ENCODE measurements around the gene NOX4. TPM values are rescaled to one million over a fixed set of nuclear protein-coding genes. Genes with fewer than 3 reads are reported as not detected.

NOX4 gene
- total RNA-seq, 2 experiments from 2014 or later = not detected

DNA sequence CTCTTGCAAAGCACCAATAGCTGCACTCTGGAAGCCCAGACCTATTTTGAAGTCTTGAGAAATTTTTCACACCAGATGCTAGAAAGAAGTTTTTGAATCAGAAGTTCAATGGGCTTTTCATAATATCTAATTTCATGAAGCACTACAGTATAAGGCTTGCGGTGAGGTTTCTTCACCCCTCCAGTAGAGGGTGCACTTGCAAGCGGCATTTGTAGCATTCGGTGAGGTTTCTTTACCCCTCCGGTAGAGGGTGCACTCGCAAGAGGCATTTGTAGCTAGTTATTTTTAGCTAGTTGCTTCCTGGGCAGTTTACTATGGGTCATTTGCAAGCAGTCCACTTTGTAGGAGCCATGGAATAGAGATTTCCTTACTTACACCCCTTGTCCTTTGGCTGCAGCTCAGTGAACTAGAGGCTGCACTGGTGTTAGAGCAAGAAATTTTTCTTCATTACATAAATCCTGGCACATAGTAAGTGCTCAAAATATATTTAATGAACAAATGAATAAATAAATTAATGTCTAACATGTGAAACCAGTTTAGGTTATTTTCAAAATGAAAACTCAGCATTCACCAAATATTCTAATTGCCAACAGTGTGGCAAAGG is 7.8 kb upstream of the NOX4 start:
- Mint-ChIP-seq H3K27me3 (no peaks in the 10 kb centered on the region), H3K4me1 (no peaks in the 10 kb centered on the region), H3K36me3 (no peaks in the 10 kb centered on the region), H3K27ac (no peak overlapping the region), H3K9me3 (peaks cover 2% of the 10 kb centered on the region), H3K4me3 (no peak overlapping the region)
- POLR2A ChIA-PET = no interaction called here
- no peak for DNase-seq
- no peak for ATAC-seq (ENCODE audit: low read depth)

DNA sequence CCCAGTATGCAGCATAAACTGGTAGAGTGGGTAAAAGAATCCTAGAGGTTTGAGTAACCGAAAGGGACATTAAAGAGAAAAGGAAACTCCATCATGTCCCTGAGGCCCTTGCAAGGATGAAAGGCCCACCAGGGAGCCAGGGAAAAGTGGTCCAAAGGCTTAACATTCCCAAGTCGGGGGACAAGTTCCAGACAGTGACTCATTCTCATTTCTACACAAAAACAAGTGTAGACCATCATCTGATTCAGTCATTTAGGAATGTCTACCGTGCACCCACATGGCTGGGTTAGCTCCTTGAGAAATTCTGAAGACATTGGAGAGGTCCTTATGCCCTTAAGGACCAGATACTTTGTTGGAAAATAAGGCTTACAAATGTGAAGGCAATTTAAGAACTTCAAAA is 4.8 kb upstream of the NOX4 start:
- no peaks in the 10 kb centered on the region for H3K36me3 Mint-ChIP-seq
- H3K4me3 Mint-ChIP-seq = no peak overlapping the region
- no peak for ATAC-seq (ENCODE audit: low read depth)
- H3K9me3 Mint-ChIP-seq = no peaks in the 10 kb centered on the region
- no peaks in the 10 kb centered on the region for H3K4me1 Mint-ChIP-seq
- POLR2A ChIA-PET = no interaction called here
- H3K27me3 Mint-ChIP-seq = peaks cover 11% of the 10 kb centered on the region
- DNase-seq = no peak
- H3K27ac Mint-ChIP-seq = no peak overlapping the region

DNA sequence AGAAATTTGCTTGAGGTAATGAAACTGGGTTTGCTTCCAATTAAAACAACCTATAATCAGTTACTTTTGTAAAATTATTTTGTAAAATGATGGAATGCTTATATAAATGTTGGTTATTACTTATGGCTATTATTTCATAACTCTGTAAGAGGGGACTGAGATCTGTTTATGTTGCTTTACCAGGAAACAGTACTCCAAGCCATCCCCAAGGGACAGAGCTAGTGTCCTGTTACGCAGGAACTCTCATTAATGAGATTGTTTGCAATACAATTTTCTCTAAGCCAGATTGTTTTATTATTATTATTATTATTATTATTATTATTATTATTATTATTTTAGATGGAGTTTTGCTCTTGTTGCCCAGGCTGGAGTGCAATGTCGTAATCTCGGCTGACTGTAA is 2.3 kb upstream of the NOX4 start:
- Mint-ChIP-seq H3K27me3 (peaks cover 28% of the 10 kb centered on the region), H3K4me3 (no peak overlapping the region), H3K27ac (no peak overlapping the region), H3K4me1 (no peaks in the 10 kb centered on the region), H3K36me3 (no peaks in the 10 kb centered on the region), H3K9me3 (no peaks in the 10 kb centered on the region)
- DNase-seq (no peak), ATAC-seq (ENCODE audit: low read depth) (no peak)
- POLR2A ChIA-PET = no interaction called here

DNA sequence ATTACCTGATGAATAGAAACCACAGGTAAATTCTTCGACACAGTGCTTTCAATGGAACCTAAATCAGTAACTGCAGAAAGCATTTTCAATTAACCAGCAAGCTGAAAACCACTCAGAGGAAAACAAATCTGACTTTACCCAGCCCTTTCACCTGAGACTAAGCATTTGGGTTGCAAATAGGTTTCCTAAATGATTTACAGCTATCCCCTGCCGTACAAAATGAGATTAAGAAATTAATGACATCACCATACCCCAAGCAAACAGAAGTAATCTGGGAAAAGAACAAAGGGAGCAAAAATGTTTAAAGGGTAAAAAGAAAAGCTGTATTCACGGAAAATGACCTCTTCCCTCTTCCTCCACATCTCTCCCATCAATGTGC is 584 bp downstream of the NOX4 start:
- ATAC-seq (ENCODE audit: low read depth) = no peak
- Mint-ChIP-seq H3K4me3 (no peak overlapping the region), H3K36me3 (no peaks in the 10 kb centered on the region), H3K27ac (no peak overlapping the region), H3K27me3 (peaks cover 28% of the 10 kb centered on the region), H3K9me3 (no peaks in the 10 kb centered on the region), H3K4me1 (no peaks in the 10 kb centered on the region)
- no peak for DNase-seq
- POLR2A ChIA-PET = no interaction called here

DNA sequence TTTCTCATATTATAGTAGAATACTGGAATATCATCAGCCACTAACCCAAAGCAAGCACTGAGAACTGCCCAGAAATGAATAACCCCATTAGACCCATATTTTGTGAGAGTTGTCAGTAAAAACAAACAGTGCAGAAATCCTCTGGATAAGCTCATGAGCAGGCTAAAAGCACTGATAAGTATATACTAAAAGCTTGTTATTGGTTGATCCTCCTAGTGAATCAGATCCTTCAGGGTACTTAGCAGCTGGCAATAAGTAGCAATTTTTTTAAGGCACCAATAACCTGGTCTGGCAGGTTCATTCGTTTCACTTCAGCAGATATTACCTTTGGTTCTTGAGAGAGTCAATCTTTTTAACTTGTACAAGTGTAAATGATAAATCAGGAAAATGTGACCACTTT is 1.2 kb downstream of the NOX4 start:
- ATAC-seq (ENCODE audit: low read depth) = no peak
- POLR2A ChIA-PET = no interaction called here

DNA sequence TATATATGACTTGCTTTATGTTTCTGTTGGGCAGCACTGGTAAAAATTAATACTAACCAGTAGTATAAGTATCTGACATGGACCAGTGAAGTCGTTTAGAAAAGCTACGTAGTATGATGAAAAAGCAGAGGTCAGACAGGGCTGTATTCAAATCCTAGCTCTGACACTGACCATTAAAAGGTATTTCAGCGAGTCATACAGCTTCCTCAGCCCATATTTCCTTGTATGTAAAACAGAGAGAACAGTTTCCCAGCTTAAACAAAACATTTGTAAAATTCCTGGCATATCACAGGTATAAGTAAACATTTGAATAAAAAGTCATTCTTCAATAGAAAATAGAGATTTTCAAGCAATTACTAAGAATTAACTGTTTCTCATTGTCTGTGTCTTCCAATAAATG is 4.2 kb downstream of the NOX4 start:
- no peak for ATAC-seq (ENCODE audit: low read depth)
- Mint-ChIP-seq H3K4me3 (no peak overlapping the region), H3K9me3 (no peaks in the 10 kb centered on the region), H3K4me1 (no peaks in the 10 kb centered on the region), H3K27me3 (peaks cover 24% of the 10 kb centered on the region), H3K36me3 (no peaks in the 10 kb centered on the region), H3K27ac (no peak overlapping the region)
- no peak for DNase-seq
- POLR2A ChIA-PET = no interaction called here

More for the DNA sequence above, 1.2 kb downstream of the NOX4 start:
- H3K9me3 Mint-ChIP-seq = no peaks in the 10 kb centered on the region
- H3K36me3 Mint-ChIP-seq = no peaks in the 10 kb centered on the region
- H3K4me1 Mint-ChIP-seq = no peaks in the 10 kb centered on the region
- no peak for DNase-seq
- H3K27me3 Mint-ChIP-seq = peaks cover 28% of the 10 kb centered on the region
- H3K4me3 Mint-ChIP-seq = no peak overlapping the region
- no peak overlapping the region for H3K27ac Mint-ChIP-seq

DNA sequence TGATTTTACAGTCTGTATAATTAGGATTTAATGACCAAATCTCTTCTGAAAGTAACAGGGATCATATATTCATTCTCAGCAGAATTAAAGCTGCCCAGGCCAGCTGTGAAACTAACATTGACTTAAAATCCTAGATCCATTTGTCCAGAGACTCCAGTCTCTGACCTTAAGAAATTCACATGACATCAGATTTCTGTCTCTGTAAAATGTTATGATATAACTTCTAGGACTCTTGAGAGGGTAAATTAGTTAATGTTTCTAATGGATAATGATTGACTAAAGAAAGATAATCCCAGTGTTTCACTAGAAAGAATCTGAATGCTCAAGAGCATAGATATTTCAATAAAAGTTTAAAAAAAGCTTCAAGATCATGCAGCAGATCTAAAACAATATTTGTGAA is 6.3 kb downstream of the NOX4 start:
- Mint-ChIP-seq H3K9me3 (no peaks in the 10 kb centered on the region), H3K27ac (no peak overlapping the region)
- DNase-seq = no peak

DNA sequence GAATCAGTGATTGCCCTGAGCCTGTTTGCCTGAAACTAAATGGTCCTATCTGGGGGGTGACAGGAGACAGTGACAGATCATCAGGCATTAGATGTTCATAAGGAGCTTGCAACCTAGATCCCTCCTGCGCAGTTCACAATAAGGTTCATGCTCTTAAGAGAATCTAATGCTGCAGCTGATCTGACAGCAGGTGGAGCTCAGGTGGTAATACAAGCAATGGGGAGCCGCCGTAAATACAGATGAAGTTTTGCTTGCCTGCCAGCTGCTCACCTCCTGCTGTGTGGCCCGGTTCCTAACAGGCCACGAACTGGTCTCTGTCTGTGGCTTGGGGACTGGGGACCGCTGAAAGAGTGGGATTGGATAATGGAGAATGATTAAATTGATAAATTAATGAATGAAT is 14.0 kb downstream of the NOX4 start:
- no peak for DNase-seq
- POLR2A ChIA-PET = no interaction called here
- no peak overlapping the region for H3K27ac Mint-ChIP-seq
- H3K36me3 Mint-ChIP-seq = no peaks in the 10 kb centered on the region
- H3K27me3 Mint-ChIP-seq = no peaks in the 10 kb centered on the region
- ATAC-seq (ENCODE audit: low read depth) = no peak
- H3K4me3 Mint-ChIP-seq = no peak overlapping the region
- no peaks in the 10 kb centered on the region for H3K4me1 Mint-ChIP-seq
- H3K9me3 Mint-ChIP-seq = no peaks in the 10 kb centered on the region

More for the DNA sequence above, 6.3 kb downstream of the NOX4 start:
- H3K27me3 Mint-ChIP-seq = peaks cover 7% of the 10 kb centered on the region
- no peak for ATAC-seq (ENCODE audit: low read depth)
- H3K4me3 Mint-ChIP-seq = no peak overlapping the region
- H3K4me1 Mint-ChIP-seq = no peaks in the 10 kb centered on the region
- POLR2A ChIA-PET = no interaction called here
- no peaks in the 10 kb centered on the region for H3K36me3 Mint-ChIP-seq

DNA sequence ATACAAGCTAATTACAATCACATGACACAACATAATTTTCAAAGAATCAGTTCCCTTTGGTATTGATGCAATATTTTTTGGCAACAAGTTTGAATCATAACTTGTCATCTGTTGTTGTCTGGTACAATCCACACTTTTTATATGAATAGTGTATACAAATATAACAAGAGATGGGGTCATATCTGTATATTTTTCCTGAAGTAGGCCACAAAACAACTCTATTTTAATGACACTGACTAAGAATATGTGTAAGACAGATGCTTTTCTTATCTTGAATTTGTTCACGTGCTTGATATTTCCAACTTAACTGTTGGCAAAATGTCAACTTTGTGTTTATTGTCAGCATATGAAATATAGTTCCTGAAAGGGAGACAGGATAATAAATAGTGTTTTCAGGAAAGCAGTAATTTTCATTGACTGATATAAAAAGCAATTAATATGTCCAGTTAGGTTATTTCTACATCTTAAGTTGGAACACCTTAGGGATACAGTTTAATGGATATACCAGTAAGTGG is 27.9 kb downstream of the NOX4 start:
- ATAC-seq (ENCODE audit: low read depth) (no peak), DNase-seq (no peak)
- no peaks in the 10 kb centered on the region for H3K27me3 Mint-ChIP-seq
- no peak overlapping the region for H3K27ac Mint-ChIP-seq
- H3K4me3 Mint-ChIP-seq = no peak overlapping the region
- POLR2A ChIA-PET = no interaction called here
- no peaks in the 10 kb centered on the region for H3K4me1 Mint-ChIP-seq
- H3K36me3 Mint-ChIP-seq = no peaks in the 10 kb centered on the region
- peaks cover 4% of the 10 kb centered on the region for H3K9me3 Mint-ChIP-seq

DNA sequence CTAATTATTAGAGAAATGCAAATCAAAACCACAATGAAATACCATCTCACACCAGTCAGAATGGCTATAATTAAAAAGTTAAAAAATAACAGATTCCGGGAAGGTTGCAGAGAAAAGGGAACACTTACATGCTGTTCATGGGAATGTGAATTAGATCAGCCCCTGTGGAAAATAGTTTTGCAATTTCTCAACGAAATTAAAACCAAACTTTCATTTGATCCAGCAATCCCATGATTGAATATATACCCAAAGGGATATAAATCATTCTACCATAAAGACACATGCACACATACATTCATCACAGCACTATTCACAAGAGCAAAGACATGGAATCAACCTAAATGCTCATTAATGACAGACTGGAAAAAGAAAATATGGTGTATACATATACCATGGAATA is 32.5 kb downstream of the NOX4 start:
- H3K4me3 Mint-ChIP-seq = no peak overlapping the region
- no peaks in the 10 kb centered on the region for H3K4me1 Mint-ChIP-seq
- no peak for DNase-seq
- POLR2A ChIA-PET = no interaction called here
- H3K9me3 Mint-ChIP-seq = peaks cover 4% of the 10 kb centered on the region
- no peaks in the 10 kb centered on the region for H3K36me3 Mint-ChIP-seq
- no peak for ATAC-seq (ENCODE audit: low read depth)
- no peaks in the 10 kb centered on the region for H3K27me3 Mint-ChIP-seq
- H3K27ac Mint-ChIP-seq = no peak overlapping the region

DNA sequence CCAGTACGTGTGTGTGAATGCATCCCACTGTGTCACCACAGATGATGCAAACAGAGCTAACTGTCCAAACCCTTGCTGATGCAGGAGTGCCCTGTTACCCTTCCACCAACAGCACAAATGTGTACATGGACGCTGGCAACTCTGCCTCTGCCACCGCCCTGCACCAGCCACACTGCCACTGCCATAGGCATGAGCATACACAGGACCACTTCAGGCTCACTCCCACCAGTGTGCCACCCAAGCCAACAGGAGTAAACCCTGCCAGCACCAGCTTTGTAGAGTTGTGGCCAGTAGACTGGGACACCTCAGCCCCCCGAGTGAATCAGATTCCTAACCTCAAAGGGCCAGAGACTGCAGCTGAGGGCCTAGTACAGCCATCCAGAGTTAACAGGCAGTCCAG is 34.0 kb downstream of the NOX4 start:
- Mint-ChIP-seq H3K4me1 (no peaks in the 10 kb centered on the region), H3K27ac (no peak overlapping the region), H3K27me3 (no peaks in the 10 kb centered on the region), H3K4me3 (no peak overlapping the region), H3K9me3 (peaks cover 5% of the 10 kb centered on the region), H3K36me3 (no peaks in the 10 kb centered on the region)
- no peak for ATAC-seq (ENCODE audit: low read depth)
- POLR2A ChIA-PET = no interaction called here
- no peak for DNase-seq

DNA sequence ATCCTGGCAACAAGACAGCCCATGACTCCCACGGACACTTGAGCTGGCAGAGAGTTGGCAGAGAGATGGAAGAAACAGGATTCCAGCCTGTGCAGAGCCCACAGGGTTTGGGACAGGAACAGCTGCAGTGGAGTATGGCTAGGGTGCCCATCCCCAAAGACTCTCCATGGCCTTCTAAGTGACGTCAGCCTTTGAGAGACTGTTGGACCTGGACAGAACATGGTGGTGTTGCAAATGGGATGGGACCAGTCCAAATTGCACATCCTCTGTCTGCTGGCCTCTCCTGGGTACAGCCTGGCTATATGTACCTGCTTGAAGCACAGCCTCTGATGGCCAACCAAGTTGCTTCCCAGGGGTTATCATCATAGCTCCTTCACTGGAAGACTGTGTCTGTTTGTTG is 34.5 kb downstream of the NOX4 start:
- POLR2A ChIA-PET = no interaction called here
- H3K9me3 Mint-ChIP-seq = peaks cover 6% of the 10 kb centered on the region

DNA sequence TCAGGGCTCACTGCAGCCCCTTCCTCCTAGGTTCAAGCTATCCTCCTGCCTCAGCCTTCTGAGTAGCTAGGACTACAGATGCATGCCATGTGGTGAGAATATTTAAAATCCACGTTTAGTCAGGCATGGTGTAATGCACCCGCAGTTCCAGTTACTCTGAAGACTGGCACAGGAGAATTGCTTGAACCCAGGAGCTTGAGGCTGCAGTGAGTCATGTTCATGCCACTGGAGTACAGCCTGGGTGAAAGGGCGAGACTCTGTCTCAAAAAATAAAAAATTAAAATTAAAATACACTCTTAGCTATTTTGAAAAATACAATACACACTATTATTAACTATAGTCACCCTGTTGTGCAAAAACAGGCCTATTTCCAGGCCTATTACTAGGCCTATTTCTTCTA is 38.4 kb downstream of the NOX4 start:
- H3K9me3 Mint-ChIP-seq = peaks cover 2% of the 10 kb centered on the region

More for the DNA sequence above, 34.5 kb downstream of the NOX4 start:
- ATAC-seq (ENCODE audit: low read depth) (no peak), DNase-seq (no peak)
- Mint-ChIP-seq H3K4me3 (no peak overlapping the region), H3K4me1 (no peaks in the 10 kb centered on the region), H3K27me3 (no peaks in the 10 kb centered on the region), H3K27ac (no peak overlapping the region), H3K36me3 (no peaks in the 10 kb centered on the region)

DNA sequence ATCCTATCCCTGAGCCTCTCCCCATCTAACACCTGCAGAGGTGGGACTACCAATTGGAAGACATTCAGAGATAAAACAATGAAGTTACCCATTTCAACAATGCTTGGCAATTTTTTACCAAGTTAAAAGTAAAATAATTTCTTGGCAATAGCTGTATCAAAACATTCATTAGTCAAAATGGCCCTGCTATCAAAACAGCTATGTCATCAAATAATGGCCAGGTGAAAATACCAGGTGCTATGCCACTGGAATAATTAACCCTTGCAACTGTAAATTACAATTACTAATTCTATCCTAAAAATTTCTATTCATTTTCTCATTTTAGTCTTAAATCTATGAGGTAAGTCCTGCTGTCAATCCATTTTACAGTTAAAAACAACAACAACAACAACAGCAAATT is 43.3 kb downstream of the NOX4 start:
- no peak overlapping the region for H3K4me3 Mint-ChIP-seq
- H3K9me3 Mint-ChIP-seq = peaks cover 2% of the 10 kb centered on the region
- no peaks in the 10 kb centered on the region for H3K27me3 Mint-ChIP-seq
- H3K27ac Mint-ChIP-seq = no peak overlapping the region
- DNase-seq (no peak), ATAC-seq (ENCODE audit: low read depth) (no peak)
- POLR2A ChIA-PET = no interaction called here
- H3K36me3 Mint-ChIP-seq = no peaks in the 10 kb centered on the region
- H3K4me1 Mint-ChIP-seq = no peaks in the 10 kb centered on the region

More for the DNA sequence above, 38.4 kb downstream of the NOX4 start:
- DNase-seq = no peak
- Mint-ChIP-seq H3K27me3 (no peaks in the 10 kb centered on the region), H3K4me1 (no peaks in the 10 kb centered on the region), H3K27ac (no peak overlapping the region), H3K4me3 (no peak overlapping the region), H3K36me3 (no peaks in the 10 kb centered on the region)
- no peak for ATAC-seq (ENCODE audit: low read depth)
- POLR2A ChIA-PET = no interaction called here

Data from activated naive CD8-positive, alpha-beta T cell treated with anti-CD3 and anti-CD28 coated beads, Interleukin-2, amount 10 ng/mL, durations not matched to agents 7 days and 5 days (primary cell).